Natural killer cell (primary cell): ENCODE measurements around the gene MAP3K20. TPM values are rescaled to one million over a fixed set of nuclear protein-coding genes. Genes with fewer than 3 reads are reported as not detected.

Experiments
- ATAC-seq, 3 donors: fragments of 150-1000 bp in 2 of 3; fragments of 200-7000 bp in 1 of 3; cut with Tn5 transposase; 1 replicate in 1 of 3; 2 replicates in 2 of 3; pipeline ENCODE4 v1.10.0; 2021; ENCODE audit warnings: mild to moderate bottlenecking in 2 of 3, moderate library complexity in 2 of 3
- DNase-seq, 2 donors: peaks; one replicate each; pipeline versions ENCODE4 v3.0.0 to v3.0.0-alpha.2; 2013 to 2021; ENCODE audit warnings: mixed read lengths in 1 of 2
- H3K27ac ChIP-seq: one replicate; pipeline ENCODE4 v1.5.1; 2013; ENCODE audit warnings: mild to moderate bottlenecking, low read length
- H3K27me3 ChIP-seq: one replicate; pipeline ENCODE4 v1.6.1; 2013; ENCODE audit warnings: low read length; ENCODE audit not compliant: control insufficient read depth, insufficient read depth
- H3K36me3 ChIP-seq: one replicate; pipeline ENCODE4 v1.6.1; 2013; ENCODE audit warnings: low read length; ENCODE audit not compliant: control insufficient read depth, insufficient read depth
- H3K4me1 ChIP-seq: one replicate; pipeline ENCODE4 v1.6.1; 2013; ENCODE audit warnings: low read length; ENCODE audit not compliant: control insufficient read depth, insufficient read depth
- H3K4me3 ChIP-seq: one replicate; pipeline ENCODE4 v1.5.1; 2013; ENCODE audit warnings: low read length
- H3K9me3 ChIP-seq: one replicate; pipeline ENCODE4 v1.6.1; 2013; ENCODE audit warnings: low read length; ENCODE audit not compliant: control insufficient read depth, insufficient read depth
- H3K27ac Mint-ChIP-seq, 2 donors: one replicate each; pipeline ENCODE4 v1.8.0; 2022; ENCODE audit warnings: mild to moderate bottlenecking in 2 of 2, mixed read lengths in 2 of 2, moderate library complexity in 1 of 2
- H3K27me3 Mint-ChIP-seq, 2 donors: one replicate each; pipeline ENCODE4 v1.8.0; 2022; ENCODE audit warnings: low read depth in 2 of 2, mixed read lengths in 2 of 2
- H3K36me3 Mint-ChIP-seq: one replicate; pipeline ENCODE4 v1.8.0; 2022; ENCODE audit warnings: mixed read lengths
- H3K4me1 Mint-ChIP-seq, 2 donors: one replicate each; pipeline ENCODE4 v1.8.0; 2022; ENCODE audit warnings: mixed read lengths in 2 of 2
- H3K4me3 Mint-ChIP-seq: one replicate; pipeline ENCODE4 v1.8.0; 2022; ENCODE audit warnings: mild to moderate bottlenecking, moderate library complexity, mixed read lengths
- H3K9me3 Mint-ChIP-seq, 2 donors: one replicate each; pipeline ENCODE4 v1.8.0; 2022; ENCODE audit warnings: mixed read lengths in 2 of 2
- WGBS: methylation state at CpG from one replicate; pipeline ENCODE4 v1.1.7; 2013; ENCODE audit warnings: missing lambda C conversion rate; ENCODE audit not compliant: insufficient coverage; 5-methylcytosine and 5-hydroxymethylcytosine counted together
- intact Hi-C: fragments of 100-400 bp; cut with micrococcal nuclease; formaldehyde crosslinking; loops from one replicate; pipeline ENCODE4 v1.14.2; 2022
- total RNA-seq, 4 donors: library from RNA; stranded (reverse); fragments of 120-200 nt in 1 of 4; gene quantifications; one replicate each; pipeline versions ENCODE4 v1.2.3 to v1.2.4, GENCODE V29; 2013 to 2022
- TF ChIP-seq, protein P1 (sequence below): fragments of 200-600 bp; IDR thresholded peaks from one replicate; pipeline ENCODE4 v1.8.0; 2022; ENCODE audit warnings: antibody characterized with exemption

Gene MAP3K20
- total RNA-seq, 3 donors from 2014 or later (not counting 1 experiment from before 2014, with no cell fraction given), result 1.6 to 3.0 (median 2.5) TPM

DNA sequence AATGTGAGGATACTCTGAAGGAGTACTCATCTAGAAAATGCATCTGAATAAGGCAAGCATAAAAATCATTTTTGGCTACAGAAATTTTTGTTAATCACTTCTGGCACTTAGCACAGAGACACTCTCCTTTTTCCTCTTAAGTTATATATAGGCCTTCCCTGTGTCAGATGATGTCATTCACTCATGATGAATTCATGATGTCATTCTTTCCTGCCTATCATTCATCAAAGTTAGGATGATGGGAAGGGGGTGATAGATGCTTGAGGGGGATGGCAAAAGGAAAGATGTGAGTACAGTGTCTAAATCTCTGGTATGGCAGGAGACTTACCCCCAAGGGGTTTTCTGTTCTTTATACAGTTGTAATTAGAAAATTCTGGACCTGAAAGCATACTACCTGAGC is 42.0 kb downstream of the MAP3K20 start:
- Mint-ChIP-seq H3K36me3 (no peaks in the 10 kb centered on the region), H3K27ac (no peak overlapping the region), H3K4me3 (no peak overlapping the region), H3K4me1 (no peaks in the 10 kb centered on the region), H3K27me3 (no peaks in the 10 kb centered on the region), H3K9me3 (no peaks in the 10 kb centered on the region)
- no peak overlapping the region for H3K27ac ChIP-seq
- DNase-seq (no peak), ATAC-seq (no peak)
- intact Hi-C loops, result no loop called here
- no peaks in the 10 kb centered on the region for H3K4me1 ChIP-seq
- TF ChIP-seq, protein P1, sequence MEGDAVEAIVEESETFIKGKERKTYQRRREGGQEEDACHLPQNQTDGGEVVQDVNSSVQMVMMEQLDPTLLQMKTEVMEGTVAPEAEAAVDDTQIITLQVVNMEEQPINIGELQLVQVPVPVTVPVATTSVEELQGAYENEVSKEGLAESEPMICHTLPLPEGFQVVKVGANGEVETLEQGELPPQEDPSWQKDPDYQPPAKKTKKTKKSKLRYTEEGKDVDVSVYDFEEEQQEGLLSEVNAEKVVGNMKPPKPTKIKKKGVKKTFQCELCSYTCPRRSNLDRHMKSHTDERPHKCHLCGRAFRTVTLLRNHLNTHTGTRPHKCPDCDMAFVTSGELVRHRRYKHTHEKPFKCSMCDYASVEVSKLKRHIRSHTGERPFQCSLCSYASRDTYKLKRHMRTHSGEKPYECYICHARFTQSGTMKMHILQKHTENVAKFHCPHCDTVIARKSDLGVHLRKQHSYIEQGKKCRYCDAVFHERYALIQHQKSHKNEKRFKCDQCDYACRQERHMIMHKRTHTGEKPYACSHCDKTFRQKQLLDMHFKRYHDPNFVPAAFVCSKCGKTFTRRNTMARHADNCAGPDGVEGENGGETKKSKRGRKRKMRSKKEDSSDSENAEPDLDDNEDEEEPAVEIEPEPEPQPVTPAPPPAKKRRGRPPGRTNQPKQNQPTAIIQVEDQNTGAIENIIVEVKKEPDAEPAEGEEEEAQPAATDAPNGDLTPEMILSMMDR, result no peak
- H3K27me3 ChIP-seq, result no peaks in the 10 kb centered on the region
- no peak overlapping the region for H3K4me3 ChIP-seq
- no peaks in the 10 kb centered on the region for H3K9me3 ChIP-seq
- H3K36me3 ChIP-seq, result no peaks in the 10 kb centered on the region

GRCh38 chr2:173118395-173118794 is 42.7 kb downstream of the MAP3K20 start:
- H3K9me3 Mint-ChIP-seq, result no peaks in the 10 kb centered on the region
- no peaks in the 10 kb centered on the region for H3K4me1 ChIP-seq
- H3K27ac Mint-ChIP-seq, result no peak overlapping the region
- H3K36me3 ChIP-seq, result no peaks in the 10 kb centered on the region
- intact Hi-C loops, result no loop called here
- H3K27me3 ChIP-seq, result no peaks in the 10 kb centered on the region
- WGBS, result 100% methylated on average over 1 of the region's 1 CpG
- H3K9me3 ChIP-seq, result no peaks in the 10 kb centered on the region
- no peak overlapping the region for H3K4me3 Mint-ChIP-seq
- DNase-seq, result no peak
- no peaks in the 10 kb centered on the region for H3K4me1 Mint-ChIP-seq
- no peaks in the 10 kb centered on the region for H3K27me3 Mint-ChIP-seq
- no peaks in the 10 kb centered on the region for H3K36me3 Mint-ChIP-seq
- TF ChIP-seq, protein P1, result no peak
- H3K27ac ChIP-seq, result no peak overlapping the region
- no peak overlapping the region for H3K4me3 ChIP-seq
- ATAC-seq, result no peak

DNA sequence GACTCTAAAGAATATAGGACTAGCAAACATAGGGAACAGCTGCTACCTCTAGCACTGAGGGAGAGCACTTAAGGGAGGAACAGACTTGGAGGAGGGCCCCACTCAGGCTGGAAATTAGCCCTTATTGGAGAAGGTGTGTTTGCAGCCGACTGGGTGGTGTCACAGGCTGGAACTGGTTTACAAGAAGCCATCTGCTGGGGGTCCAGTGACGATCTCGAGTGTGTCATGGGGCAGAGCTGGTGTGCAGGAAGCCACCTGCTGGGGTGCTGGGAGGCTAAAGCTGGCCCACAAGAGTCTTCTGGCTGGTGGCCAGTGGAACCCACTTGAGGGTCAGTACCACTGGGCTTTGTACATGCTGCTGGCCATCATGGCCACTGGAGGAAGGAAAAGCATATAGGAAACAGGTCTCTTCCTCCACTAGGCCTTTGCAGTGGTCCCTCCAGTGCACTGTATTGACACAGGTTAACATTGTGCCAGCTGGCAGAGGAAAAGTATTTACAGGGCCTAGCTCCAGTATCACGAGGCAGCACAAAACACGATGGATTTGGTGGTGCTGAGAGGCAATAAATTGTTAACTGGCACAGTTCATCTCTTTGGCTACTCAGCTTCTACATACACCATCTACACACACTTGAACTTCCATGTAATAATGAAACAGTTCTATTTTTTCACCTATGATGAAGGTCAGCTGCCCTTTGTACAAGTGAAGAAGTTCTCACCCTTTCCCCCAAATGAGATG is 43.6 kb downstream of the MAP3K20 start:
- DNase-seq, result no peak
- Histone ChIP-seq H3K9me3 (no peaks in the 10 kb centered on the region), H3K27ac (no peak overlapping the region), H3K4me1 (no peaks in the 10 kb centered on the region), H3K27me3 (no peaks in the 10 kb centered on the region), H3K36me3 (no peaks in the 10 kb centered on the region), H3K4me3 (no peak overlapping the region)
- Mint-ChIP-seq H3K4me1 (no peaks in the 10 kb centered on the region), H3K27ac (no peak overlapping the region), H3K9me3 (no peaks in the 10 kb centered on the region), H3K36me3 (no peaks in the 10 kb centered on the region), H3K27me3 (no peaks in the 10 kb centered on the region), H3K4me3 (no peak overlapping the region)
- no peak for ATAC-seq
- TF ChIP-seq, protein P1, result no peak
- intact Hi-C loops, result no loop called here
- WGBS, result 92% methylated on average over 5 of the region's 5 CpGs

GRCh38 chr2:173119944-173120343 is 44.3 kb downstream of the MAP3K20 start:
- WGBS, result 57% methylated on average over 2 of the region's 2 CpGs
- TF ChIP-seq, protein P1, result no peak
- no peaks in the 10 kb centered on the region for H3K4me1 ChIP-seq
- H3K27me3 ChIP-seq, result no peaks in the 10 kb centered on the region
- no peaks in the 10 kb centered on the region for H3K4me1 Mint-ChIP-seq
- H3K36me3 Mint-ChIP-seq, result no peaks in the 10 kb centered on the region
- no peak overlapping the region for H3K27ac Mint-ChIP-seq
- no peak overlapping the region for H3K27ac ChIP-seq
- ATAC-seq, result no peak
- DNase-seq, result no peak
- no peaks in the 10 kb centered on the region for H3K36me3 ChIP-seq
- no peak overlapping the region for H3K4me3 ChIP-seq
- intact Hi-C loops, result no loop called here
- no peaks in the 10 kb centered on the region for H3K9me3 Mint-ChIP-seq
- no peaks in the 10 kb centered on the region for H3K27me3 Mint-ChIP-seq
- H3K4me3 Mint-ChIP-seq, result no peak overlapping the region
- H3K9me3 ChIP-seq, result no peaks in the 10 kb centered on the region
